HL-60 (cell line): ENCODE measurements around the gene PPM1J.
"Not testable (repeated sequence)": the region's sequence is repeated elsewhere in the genome, so short reads cannot be mapped to it uniquely, and the experiment has no call there.

ENCODE experiments used
- DNase-seq, 2 experiments: peaks; one replicate each; pipeline ENCODE4 v3.0.0-alpha.2; 2010 to 2020; ENCODE audit warnings: low read depth in 1 of 2, low spot score in 1 of 2
- H3K27ac ChIP-seq: fragments of 250-450 bp; sonication (Bioruptor Pico); replicated peaks from 2 replicates; pipeline ENCODE4 v1.5.1; 2020; ENCODE audit warnings: mild to moderate bottlenecking, moderate library complexity
- H3K27me3 ChIP-seq: fragments of 250-450 bp; sonication (Bioruptor Pico); 2 replicates; pipeline ENCODE4 v1.5.1; 2021; ENCODE audit warnings: mild to moderate bottlenecking, moderate library complexity; ENCODE audit not compliant: insufficient read depth, poor library complexity, severe bottlenecking
- H3K4me3 ChIP-seq: replicated peaks from 2 replicates; pipeline ENCODE4 v1.5.1; 2011; ENCODE audit warnings: mild to moderate bottlenecking, control low read depth, low read length; ENCODE audit not compliant: insufficient read depth
- GABPA ChIP-seq: IDR thresholded peaks from 2 replicates; pipeline ENCODE4 v1.6.1; 2012; ENCODE audit warnings: low read depth
- POLR2AphosphoS5 ChIP-seq: IDR thresholded peaks from 2 replicates; pipeline ENCODE4 v1.6.1; 2012; ENCODE audit warnings: low read depth
- SPI1 ChIP-seq: IDR thresholded peaks from 2 replicates; pipeline ENCODE4 v1.6.1; 2012; ENCODE audit warnings: low read depth, mild to moderate bottlenecking, borderline replicate concordance
- TF ChIP-seq, protein P1 (sequence below): IDR thresholded peaks from one replicate; pipeline ENCODE4 v1.5.1; 2011; ENCODE audit warnings: low read length, control low read depth, inconsistent platforms; ENCODE audit not compliant: insufficient read depth
- TF ChIP-seq, protein P2 (sequence below): IDR thresholded peaks from 2 replicates; pipeline ENCODE4 v1.6.1; 2012; ENCODE audit warnings: low read depth; ENCODE audit not compliant: insufficient replicate concordance

The PPM1J gene

DNA sequence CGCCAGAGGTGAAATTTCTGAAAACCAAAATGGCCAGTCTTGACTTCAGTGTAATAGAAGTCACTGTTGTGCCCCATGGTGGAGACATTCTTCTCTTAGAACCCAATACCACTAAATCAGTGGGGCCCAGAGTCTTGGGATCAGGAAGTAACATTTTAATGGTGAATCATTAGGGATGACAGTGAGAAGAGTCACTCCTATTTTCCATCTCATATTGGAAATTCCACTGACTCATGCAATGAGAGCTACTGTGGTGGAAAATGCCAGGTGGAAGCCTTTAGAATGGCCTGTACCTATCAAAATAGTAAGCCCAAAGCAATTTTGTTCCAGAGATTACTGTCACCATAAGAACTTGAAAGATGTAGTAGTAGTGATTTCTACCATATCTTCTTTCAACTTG is 20.6 kb upstream of the PPM1J start:
- Histone ChIP-seq H3K27ac (no peak overlapping the region), H3K4me3 (no peak overlapping the region), H3K27me3 (no peaks in the 10 kb centered on the region)
- no peak for DNase-seq
- TF ChIP-seq, protein P1, sequence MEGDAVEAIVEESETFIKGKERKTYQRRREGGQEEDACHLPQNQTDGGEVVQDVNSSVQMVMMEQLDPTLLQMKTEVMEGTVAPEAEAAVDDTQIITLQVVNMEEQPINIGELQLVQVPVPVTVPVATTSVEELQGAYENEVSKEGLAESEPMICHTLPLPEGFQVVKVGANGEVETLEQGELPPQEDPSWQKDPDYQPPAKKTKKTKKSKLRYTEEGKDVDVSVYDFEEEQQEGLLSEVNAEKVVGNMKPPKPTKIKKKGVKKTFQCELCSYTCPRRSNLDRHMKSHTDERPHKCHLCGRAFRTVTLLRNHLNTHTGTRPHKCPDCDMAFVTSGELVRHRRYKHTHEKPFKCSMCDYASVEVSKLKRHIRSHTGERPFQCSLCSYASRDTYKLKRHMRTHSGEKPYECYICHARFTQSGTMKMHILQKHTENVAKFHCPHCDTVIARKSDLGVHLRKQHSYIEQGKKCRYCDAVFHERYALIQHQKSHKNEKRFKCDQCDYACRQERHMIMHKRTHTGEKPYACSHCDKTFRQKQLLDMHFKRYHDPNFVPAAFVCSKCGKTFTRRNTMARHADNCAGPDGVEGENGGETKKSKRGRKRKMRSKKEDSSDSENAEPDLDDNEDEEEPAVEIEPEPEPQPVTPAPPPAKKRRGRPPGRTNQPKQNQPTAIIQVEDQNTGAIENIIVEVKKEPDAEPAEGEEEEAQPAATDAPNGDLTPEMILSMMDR, result no peak
- no peak for TF ChIP-seq GABPA
- TF ChIP-seq, protein P2, sequence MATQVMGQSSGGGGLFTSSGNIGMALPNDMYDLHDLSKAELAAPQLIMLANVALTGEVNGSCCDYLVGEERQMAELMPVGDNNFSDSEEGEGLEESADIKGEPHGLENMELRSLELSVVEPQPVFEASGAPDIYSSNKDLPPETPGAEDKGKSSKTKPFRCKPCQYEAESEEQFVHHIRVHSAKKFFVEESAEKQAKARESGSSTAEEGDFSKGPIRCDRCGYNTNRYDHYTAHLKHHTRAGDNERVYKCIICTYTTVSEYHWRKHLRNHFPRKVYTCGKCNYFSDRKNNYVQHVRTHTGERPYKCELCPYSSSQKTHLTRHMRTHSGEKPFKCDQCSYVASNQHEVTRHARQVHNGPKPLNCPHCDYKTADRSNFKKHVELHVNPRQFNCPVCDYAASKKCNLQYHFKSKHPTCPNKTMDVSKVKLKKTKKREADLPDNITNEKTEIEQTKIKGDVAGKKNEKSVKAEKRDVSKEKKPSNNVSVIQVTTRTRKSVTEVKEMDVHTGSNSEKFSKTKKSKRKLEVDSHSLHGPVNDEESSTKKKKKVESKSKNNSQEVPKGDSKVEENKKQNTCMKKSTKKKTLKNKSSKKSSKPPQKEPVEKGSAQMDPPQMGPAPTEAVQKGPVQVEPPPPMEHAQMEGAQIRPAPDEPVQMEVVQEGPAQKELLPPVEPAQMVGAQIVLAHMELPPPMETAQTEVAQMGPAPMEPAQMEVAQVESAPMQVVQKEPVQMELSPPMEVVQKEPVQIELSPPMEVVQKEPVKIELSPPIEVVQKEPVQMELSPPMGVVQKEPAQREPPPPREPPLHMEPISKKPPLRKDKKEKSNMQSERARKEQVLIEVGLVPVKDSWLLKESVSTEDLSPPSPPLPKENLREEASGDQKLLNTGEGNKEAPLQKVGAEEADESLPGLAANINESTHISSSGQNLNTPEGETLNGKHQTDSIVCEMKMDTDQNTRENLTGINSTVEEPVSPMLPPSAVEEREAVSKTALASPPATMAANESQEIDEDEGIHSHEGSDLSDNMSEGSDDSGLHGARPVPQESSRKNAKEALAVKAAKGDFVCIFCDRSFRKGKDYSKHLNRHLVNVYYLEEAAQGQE, result no peak
- no peak for TF ChIP-seq SPI1
- no peak for TF ChIP-seq POLR2AphosphoS5

DNA sequence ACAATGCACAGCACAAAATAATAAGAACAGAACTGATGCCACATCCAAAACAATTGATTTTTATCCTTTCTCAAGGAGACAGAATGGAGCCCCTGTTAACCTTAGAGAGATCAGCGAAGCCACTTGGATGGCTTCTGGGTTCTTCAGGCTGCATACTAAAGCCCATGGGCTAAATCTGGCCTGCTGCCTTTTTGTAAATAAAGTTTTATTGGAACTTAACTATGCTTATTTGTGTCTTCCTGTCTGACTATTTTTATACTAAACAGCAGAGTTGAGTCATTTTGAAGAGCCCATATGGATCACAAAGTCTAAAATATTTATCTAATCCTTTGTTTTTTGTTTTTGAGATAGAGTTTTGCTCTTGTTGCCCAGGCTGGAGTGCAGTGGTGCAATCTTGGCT is 16.3 kb upstream of the PPM1J start:
- DNase-seq, result no peak
- no peak overlapping the region for H3K27ac ChIP-seq
- H3K4me3 ChIP-seq, result no peak overlapping the region
- TF ChIP-seq, protein P1, result no peak
- TF ChIP-seq GABPA, result no peak
- no peak for TF ChIP-seq POLR2AphosphoS5
- TF ChIP-seq, protein P2, result no peak
- TF ChIP-seq SPI1, result no peak
- no peaks in the 10 kb centered on the region for H3K27me3 ChIP-seq

DNA sequence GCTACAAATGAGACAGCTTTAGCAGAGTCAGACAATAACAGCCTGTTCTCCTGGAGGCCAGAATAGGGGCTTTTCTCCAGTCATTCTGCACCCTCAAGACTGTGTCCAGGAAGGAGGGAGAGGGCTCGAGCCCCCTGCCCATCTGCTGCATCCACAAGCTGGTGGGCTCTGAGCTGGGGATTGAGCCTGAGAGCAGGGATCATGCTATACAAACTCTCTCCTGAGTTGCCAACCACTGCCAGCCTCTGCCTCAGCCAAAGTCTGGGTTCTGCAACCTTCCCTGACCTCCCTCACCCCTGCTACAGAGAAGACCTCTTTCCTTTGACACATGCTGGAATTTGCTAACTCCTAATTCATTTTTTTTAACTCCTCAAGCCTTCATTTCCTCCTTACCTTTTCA is 14.8 kb upstream of the PPM1J start:
- TF ChIP-seq, protein P2, result no peak
- TF ChIP-seq GABPA (no peak), POLR2AphosphoS5 (no peak), SPI1 (no peak)
- TF ChIP-seq, protein P1, result no peak
- no peak overlapping the region for H3K4me3 ChIP-seq
- no peak for DNase-seq
- H3K27me3 ChIP-seq, result no peaks in the 10 kb centered on the region
- H3K27ac ChIP-seq, result no peak overlapping the region

DNA sequence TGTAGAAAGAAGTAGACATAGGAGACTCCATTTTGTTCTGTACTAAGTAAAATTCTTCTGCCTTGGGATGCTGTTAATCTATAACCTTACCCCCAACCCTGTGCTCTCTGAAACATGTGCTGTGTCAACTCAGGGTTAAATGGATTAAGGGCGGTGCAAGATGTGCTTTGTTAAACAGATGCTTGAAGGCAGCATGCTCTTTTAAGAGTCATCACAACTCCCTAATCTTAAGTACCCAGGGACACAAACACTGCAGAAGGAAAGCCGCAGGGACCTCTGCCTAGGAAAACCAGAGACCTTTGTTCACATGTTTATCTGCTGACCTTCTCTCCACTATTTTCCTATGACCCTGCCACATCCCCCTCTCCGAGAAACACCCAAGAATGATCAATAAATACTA is 13.9 kb upstream of the PPM1J start:
- not testable (repeated sequence) for H3K27ac ChIP-seq, DNase-seq, H3K4me3 ChIP-seq, H3K27me3 ChIP-seq

DNA sequence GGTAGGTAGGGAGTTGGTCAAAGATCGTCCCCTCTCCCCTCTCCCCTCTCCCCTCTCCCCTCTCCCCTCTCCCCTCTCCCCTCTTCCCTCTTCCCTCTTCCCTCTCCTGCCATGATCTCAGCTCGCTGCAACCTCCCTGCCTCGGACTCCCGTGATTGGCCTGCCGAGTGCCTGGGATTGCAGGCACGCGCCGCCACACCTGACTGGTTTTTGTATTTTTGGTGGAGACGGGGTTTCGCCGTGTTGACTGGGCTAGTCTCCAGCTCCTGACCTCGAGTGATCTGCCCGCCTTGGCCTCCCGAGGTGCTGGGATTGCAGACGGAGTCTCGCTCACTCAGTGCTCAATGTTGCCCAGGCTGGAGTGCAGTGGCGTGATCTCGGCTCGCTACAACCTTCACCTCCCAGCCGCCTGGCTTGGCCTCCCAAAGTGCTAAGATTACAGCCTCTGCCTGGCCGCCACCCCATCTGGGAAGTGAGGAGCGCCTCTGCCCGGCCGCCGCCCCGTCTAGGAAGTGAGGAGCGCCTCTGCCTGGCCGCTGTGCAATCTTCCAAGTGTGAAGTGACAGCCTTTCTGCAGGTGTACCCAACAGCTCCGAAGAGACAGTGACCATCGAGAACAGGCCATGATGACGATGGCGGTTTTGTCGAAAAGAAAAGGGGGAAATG is 13.3 kb upstream of the PPM1J start:
- DNase-seq, H3K4me3 ChIP-seq, H3K27ac ChIP-seq, H3K27me3 ChIP-seq: not testable (repeated sequence)
